Measurements from ENCODE around the gene PLXNA4. TPM values are rescaled to one million over a fixed set of nuclear protein-coding genes. Genes with fewer than 3 reads are reported as not detected.

The PLXNA4 gene
- total and polyA plus RNA-seq, 9 of the 15 experiments (the other 6 are each of a cell fraction or from before 2014, with no cell fraction given) = under 0.01 to 0.09 TPM; not detected in 7

DNA sequence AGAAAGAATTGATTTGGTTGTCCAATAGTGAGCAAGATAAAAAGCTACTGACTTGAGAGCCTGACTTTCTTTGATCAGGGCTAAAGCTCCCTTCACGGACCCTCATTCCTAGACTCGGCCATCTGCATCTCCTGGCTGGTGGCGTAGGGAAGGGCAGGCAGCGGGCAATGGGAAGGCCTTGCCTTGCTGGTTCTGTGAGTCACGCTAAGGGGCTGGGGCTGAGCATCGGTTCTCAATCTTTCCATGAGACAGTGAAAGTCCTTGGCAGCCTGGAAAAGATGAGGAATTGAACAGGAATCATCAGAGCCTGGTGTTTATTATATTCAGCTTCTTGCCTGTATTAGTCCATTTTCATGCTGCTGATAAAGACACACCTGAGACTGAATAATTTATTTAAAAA lies 475.3 kb downstream of the PLXNA4 start:
- Histone ChIP-seq H2AFZ (ENCODE audit: low read depth, low read length) (no peak overlapping the region), H3K36me3 (ENCODE audit: control insufficient read depth, insufficient read depth, low read length) (no peaks in the 10 kb centered on the region), H3K4me2 (ENCODE audit: insufficient read depth, low read length) (no peak overlapping the region), H4K20me1 (replicated peaks; ENCODE audit: control insufficient read depth, insufficient read depth, low read length) (no peaks in the 10 kb centered on the region), H3K4me1 (replicated peaks in 1 of 2; ENCODE audit: control insufficient read depth in 2 of 2, insufficient read depth in 2 of 2, low read length in 2 of 2) (no peaks in the 10 kb centered on the region; a peak in 1 of 5 replicates), H3K27me3 (ENCODE audit: control insufficient read depth in 2 of 2, insufficient read depth in 2 of 2, low read length in 2 of 2) (peaks cover 0 to 22% of the 10 kb centered on the region in 2 experiments; a peak in 2 of 5 replicates), H3K9me1 (ENCODE audit: control insufficient read depth, insufficient read depth, low read length) (no peaks in the 10 kb centered on the region), H3K79me2 (ENCODE audit: control insufficient read depth, insufficient read depth, low read length) (no peaks in the 10 kb centered on the region), H3K27ac (ENCODE audit: extremely low read depth, low read depth, low read length) (no peak overlapping the region), H3K9me3 (replicated peaks; ENCODE audit: control insufficient read depth, insufficient read depth, low read depth, low read length) (no peaks in the 10 kb centered on the region), H3K4me3 (no peak overlapping the region), H3K9ac (ENCODE audit: insufficient read depth in 1 of 2, low read depth in 2 of 2, low read length in 2 of 2) (no peak overlapping the region)
- 0% methylated on average over 6 of the region's 6 CpGs for WGBS (ENCODE audit: insufficient coverage, low coverage, missing lambda C conversion rate)
- CTCF ChIA-PET (ENCODE audit: low intra/inter-chr PET ratio) = no interaction called here
- POLR2A ChIA-PET = interaction anchor here (0.7 to 1.0 kb wide), 2 partner anchors 16 to 25 kb away, joined by 4 to 5 read pairs; no protein-coding TSS in a partner anchor
- in situ Hi-C loops (cut with MboI) = no loop called here
- FAIRE-seq (no peak), DNase-seq (ENCODE audit: extremely low read depth in 1 of 4, low spot score in 3 of 4) (no peak), ATAC-seq (no peak)
- intact Hi-C loops (cut with micrococcal nuclease) = no loop called here
- TF ChIP-seq ZNF586 (CRISPR knock-in tag; conservative IDR thresholded peaks at IDR 0.05) = no peak
- TF ChIP-seq, protein P1, sequence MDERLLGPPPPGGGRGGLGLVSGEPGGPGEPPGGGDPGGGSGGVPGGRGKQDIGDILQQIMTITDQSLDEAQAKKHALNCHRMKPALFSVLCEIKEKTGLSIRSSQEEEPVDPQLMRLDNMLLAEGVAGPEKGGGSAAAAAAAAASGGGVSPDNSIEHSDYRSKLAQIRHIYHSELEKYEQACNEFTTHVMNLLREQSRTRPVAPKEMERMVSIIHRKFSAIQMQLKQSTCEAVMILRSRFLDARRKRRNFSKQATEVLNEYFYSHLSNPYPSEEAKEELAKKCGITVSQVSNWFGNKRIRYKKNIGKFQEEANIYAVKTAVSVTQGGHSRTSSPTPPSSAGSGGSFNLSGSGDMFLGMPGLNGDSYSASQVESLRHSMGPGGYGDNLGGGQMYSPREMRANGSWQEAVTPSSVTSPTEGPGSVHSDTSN (CRISPR knock-in tag; IDR thresholded peaks at IDR 0.05; ENCODE audit: low read depth) = no peak
- TF ChIP-seq, protein P1 (tag; conservative IDR thresholded peaks at IDR 0.05; ENCODE audit: low read depth) = no peak
- BruUV-seq (replicated peaks) = no TSS peak
